ENCODE measurements around the gene ABITRAM.
"Not testable (repeated sequence)": the region's sequence is repeated elsewhere in the genome, so short reads cannot be mapped to it uniquely, and the experiment has no call there.

ABITRAM gene

GRCh38 chr9:108910914-108911313 lies 23.3 kb upstream of the ABITRAM start:
- in situ Hi-C loops (cut with MboI; ENCODE audit: low pct_unique_long_range_greater_than_20kb, low sequenced_read_pairs, unreplicated experiment): no loop called here
- no peak for TF ChIP-seq CTCF (IDR thresholded peaks at IDR 0.05; ENCODE audit: extremely low read depth, insufficient read depth, missing control alignments)
- no peak for DNase-seq (ENCODE audit: low spot score)

GRCh38 chr9:108911820-108912219 lies 22.4 kb upstream of the ABITRAM start:
- DNase-seq (ENCODE audit: low spot score): no peak
- in situ Hi-C loops (cut with MboI; ENCODE audit: low pct_unique_long_range_greater_than_20kb, low sequenced_read_pairs, unreplicated experiment): no loop called here
- no peak for TF ChIP-seq CTCF (IDR thresholded peaks at IDR 0.05; ENCODE audit: extremely low read depth, insufficient read depth, missing control alignments)

GRCh38 chr9:108913391-108913790 lies 20.8 kb upstream of the ABITRAM start:
- no peak for TF ChIP-seq CTCF (IDR thresholded peaks at IDR 0.05; ENCODE audit: extremely low read depth, insufficient read depth, missing control alignments)
- no peak for DNase-seq (ENCODE audit: low spot score)

GRCh38 chr9:108919517-108919916 lies 14.7 kb upstream of the ABITRAM start:
- DNase-seq (ENCODE audit: low spot score): no peak
- in situ Hi-C loops (cut with MboI; ENCODE audit: low pct_unique_long_range_greater_than_20kb, low sequenced_read_pairs, unreplicated experiment): no loop called here
- no peak for TF ChIP-seq CTCF (IDR thresholded peaks at IDR 0.05; ENCODE audit: extremely low read depth, insufficient read depth, missing control alignments)

More at GRCh38 chr9:108913391-108913790, 20.8 kb upstream of the ABITRAM start:
- in situ Hi-C loops (cut with MboI; ENCODE audit: low pct_unique_long_range_greater_than_20kb, low sequenced_read_pairs, unreplicated experiment): no loop called here

- DNase-seq (ENCODE audit: low spot score); in situ Hi-C loops (cut with MboI; ENCODE audit: low pct_unique_long_range_greater_than_20kb, low sequenced_read_pairs, unreplicated experiment): not testable (repeated sequence)
Measured at GRCh38 chr9:108920401-108920800, 13.8 kb upstream of the ABITRAM start.

- in situ Hi-C loops (cut with MboI; ENCODE audit: low pct_unique_long_range_greater_than_20kb, low sequenced_read_pairs, unreplicated experiment): no loop called here
- DNase-seq (ENCODE audit: low spot score): no peak
- TF ChIP-seq CTCF (IDR thresholded peaks at IDR 0.05; ENCODE audit: extremely low read depth, insufficient read depth, missing control alignments): no peak
Measured at GRCh38 chr9:108921200-108921599, 13.0 kb upstream of the ABITRAM start.

GRCh38 chr9:108924466-108924865 lies 9.7 kb upstream of the ABITRAM start:
- no peak for DNase-seq (ENCODE audit: low spot score)
- in situ Hi-C loops (cut with MboI; ENCODE audit: low pct_unique_long_range_greater_than_20kb, low sequenced_read_pairs, unreplicated experiment): no loop called here
- TF ChIP-seq CTCF (IDR thresholded peaks at IDR 0.05; ENCODE audit: extremely low read depth, insufficient read depth, missing control alignments): no peak

Data from GM13977 (cell line).